GOT3 (cell line): ENCODE data around the gene VASH1.
"Not testable (repeated sequence)": the region's sequence is repeated elsewhere in the genome, so short reads cannot be mapped to it uniquely, and the experiment has no call there.

Source experiments
- DNase-seq: peaks from one replicate; lab custom pipeline; 2025; ENCODE audit warnings: mixed read lengths; lab: John Stamatoyannopoulos, UW

The VASH1 gene

GRCh38 chr14:76761136-76761959 is at the start of gene VASH1:
Gene VASH1, plus strand, starts transcription at chr14:76761468. Its CDS starts 1,354 bp downstream, at chr14:76762822.
- peak; percentile 8 for DNase-seq

- DNase-seq = no peak
These were observed 48.1 kb upstream of the VASH1 start for GRCh38 chr14:76713121-76713520.

- no peak for DNase-seq
These were observed 46.8 kb upstream of the VASH1 start for GRCh38 chr14:76714470-76714869.

GRCh38 chr14:76715101-76715500 is 46.2 kb upstream of the VASH1 start:
- no peak for DNase-seq

GRCh38 chr14:76715511-76716081 is 45.7 kb upstream of the VASH1 start:
- DNase-seq = no peak

GRCh38 chr14:76716285-76716684 is 45.0 kb upstream of the VASH1 start:
- DNase-seq = no peak

GRCh38 chr14:76717508-76718290 is 43.6 kb upstream of the VASH1 start:
- no peak for DNase-seq

GRCh38 chr14:76718306-76719040 is 42.8 kb upstream of the VASH1 start:
- DNase-seq = no peak

GRCh38 chr14:76719666-76720065 is 41.6 kb upstream of the VASH1 start:
- DNase-seq = no peak

- DNase-seq = no peak
These were observed 40.9 kb upstream of the VASH1 start for GRCh38 chr14:76720382-76720813.

- DNase-seq = not testable (repeated sequence)
These were observed 39.8 kb upstream of the VASH1 start for GRCh38 chr14:76721506-76721905.

- DNase-seq = no peak
These were observed 36.4 kb upstream of the VASH1 start for GRCh38 chr14:76724651-76725550.

- no peak for DNase-seq
These were observed 34.7 kb upstream of the VASH1 start for GRCh38 chr14:76726551-76726970.

GRCh38 chr14:76727384-76727783 is 33.9 kb upstream of the VASH1 start:
- no peak for DNase-seq

- DNase-seq = no peak
These were observed 33.4 kb upstream of the VASH1 start for GRCh38 chr14:76727901-76728300.

GRCh38 chr14:76729258-76729657 is 32.0 kb upstream of the VASH1 start:
- no peak for DNase-seq

- no peak for DNase-seq
These were observed 31.2 kb upstream of the VASH1 start for GRCh38 chr14:76729953-76730505.

GRCh38 chr14:76734501-76734900 is 26.8 kb upstream of the VASH1 start:
- not testable (repeated sequence) for DNase-seq

GRCh38 chr14:76736514-76736913 is 24.8 kb upstream of the VASH1 start:
- DNase-seq = no peak

GRCh38 chr14:76741074-76741473 is 20.2 kb upstream of the VASH1 start:
- no peak for DNase-seq

GRCh38 chr14:76742185-76742584 is 19.1 kb upstream of the VASH1 start:
- no peak for DNase-seq
